Memory B cell (primary cell): ENCODE results near the gene NABP1.
A peak's percentile ranks its signal among the peaks of the same experiment; 100 is the strongest.

Experiments used
- ATAC-seq: fragments of 150-1000 bp; cut with Tn5 transposase; 2 replicates; pipeline ENCODE4 v1.10.0; 2021; ENCODE audit warnings: low read depth, mild to moderate bottlenecking, moderate library complexity
- DNase-seq, 2 donors: peaks; one replicate each; pipeline ENCODE4 v3.0.0; 2022; ENCODE audit warnings: low spot score in 2 of 2
- H3K27ac Mint-ChIP-seq: one replicate; pipeline ENCODE4 v1.8.0; 2022; ENCODE audit warnings: mild to moderate bottlenecking, moderate library complexity, mixed read lengths
- H3K27me3 Mint-ChIP-seq: one replicate; pipeline ENCODE4 v1.8.0; 2022; ENCODE audit warnings: mixed read lengths
- H3K36me3 Mint-ChIP-seq: one replicate; pipeline ENCODE4 v1.8.0; 2022; ENCODE audit warnings: mild to moderate bottlenecking, mixed read lengths
- H3K4me1 Mint-ChIP-seq: one replicate; pipeline ENCODE4 v1.8.0; 2022; ENCODE audit warnings: mixed read lengths
- H3K4me3 Mint-ChIP-seq: one replicate; pipeline ENCODE4 v1.8.0; 2022; ENCODE audit warnings: mild to moderate bottlenecking, moderate library complexity, mixed read lengths
- H3K9me3 Mint-ChIP-seq: one replicate; pipeline ENCODE4 v1.8.0; 2022; ENCODE audit warnings: mixed read lengths

NABP1 gene

DNA sequence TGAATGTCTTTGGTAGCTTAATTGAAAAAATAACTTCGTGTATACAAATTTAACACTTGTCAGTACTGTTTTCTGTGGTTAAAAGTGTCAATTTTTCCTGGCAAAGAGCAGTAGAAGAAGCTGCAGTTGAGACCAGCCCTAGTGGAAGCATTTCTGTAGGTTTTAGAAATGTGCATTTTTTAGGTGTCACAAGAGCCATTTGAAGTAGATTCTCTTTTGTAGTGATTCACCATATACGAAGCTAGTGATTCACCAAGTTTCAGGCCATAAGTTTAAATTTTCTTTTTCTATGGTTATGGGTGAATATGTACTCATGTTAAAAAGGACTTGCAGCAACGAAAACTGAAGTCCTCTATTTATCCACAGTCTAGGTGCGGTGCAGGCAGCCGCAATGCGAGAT lies 4.2 kb downstream of the NABP1 start:
- no peak for ATAC-seq
- H3K4me3 Mint-ChIP-seq, result no peak overlapping the region

DNA sequence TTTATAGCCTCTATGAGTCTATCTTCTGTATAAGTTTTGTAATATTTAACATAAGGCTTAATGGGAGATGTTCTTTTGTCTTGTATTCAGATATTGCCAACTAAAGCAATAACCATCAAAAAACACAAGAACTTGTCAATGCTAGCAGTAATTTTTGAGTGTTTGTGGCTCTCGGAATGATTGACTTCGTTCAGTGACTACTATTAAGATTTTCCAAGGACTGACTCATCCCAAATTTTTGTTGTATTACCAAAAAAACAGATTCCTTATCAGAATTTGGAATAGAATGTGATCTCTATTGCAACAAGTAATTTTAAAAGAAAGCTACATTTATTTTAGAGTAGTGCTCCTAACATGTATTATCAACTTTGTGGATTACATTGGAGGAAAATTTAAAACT lies 8.1 kb downstream of the NABP1 start:
- Mint-ChIP-seq H3K4me3 (no peak overlapping the region), H3K4me1 (peaks cover 17% of the 10 kb centered on the region), H3K27me3 (no peaks in the 10 kb centered on the region), H3K36me3 (peaks cover 19% of the 10 kb centered on the region), H3K9me3 (no peaks in the 10 kb centered on the region), H3K27ac (peak overlapping the region; percentile 70)
- ATAC-seq (no peak), DNase-seq (no peak)

More for the DNA sequence above, 4.2 kb downstream of the NABP1 start:
- no peak for DNase-seq
- Mint-ChIP-seq H3K9me3 (no peaks in the 10 kb centered on the region), H3K36me3 (peaks cover 14% of the 10 kb centered on the region), H3K27me3 (no peaks in the 10 kb centered on the region), H3K27ac (no peak overlapping the region), H3K4me1 (peaks cover 20% of the 10 kb centered on the region)

DNA sequence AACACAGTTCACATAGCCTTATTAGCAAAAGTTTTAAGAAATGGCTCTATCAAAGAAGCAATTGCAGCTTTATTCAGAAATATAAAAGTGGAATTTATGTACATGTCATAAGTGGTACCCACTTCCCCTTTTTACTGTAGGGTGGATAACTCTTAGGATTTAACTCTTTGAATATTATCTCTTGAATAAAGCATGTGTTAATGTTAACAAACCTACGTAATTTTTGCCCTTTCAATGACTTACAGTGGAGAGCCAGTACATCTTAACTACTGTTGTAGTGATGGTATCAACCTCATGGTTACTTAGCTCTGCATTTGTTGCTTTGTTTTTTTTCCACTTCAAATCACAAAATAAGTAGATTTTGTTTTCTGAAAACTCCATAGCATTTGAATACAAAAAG lies 8.8 kb downstream of the NABP1 start:
- Mint-ChIP-seq H3K27me3 (no peaks in the 10 kb centered on the region), H3K4me1 (peaks cover 20% of the 10 kb centered on the region), H3K4me3 (no peak overlapping the region), H3K36me3 (peaks cover 18% of the 10 kb centered on the region), H3K9me3 (no peaks in the 10 kb centered on the region), H3K27ac (peak overlapping the region; percentile 70)
- no peak for DNase-seq
- peak; percentile 77 for ATAC-seq

DNA sequence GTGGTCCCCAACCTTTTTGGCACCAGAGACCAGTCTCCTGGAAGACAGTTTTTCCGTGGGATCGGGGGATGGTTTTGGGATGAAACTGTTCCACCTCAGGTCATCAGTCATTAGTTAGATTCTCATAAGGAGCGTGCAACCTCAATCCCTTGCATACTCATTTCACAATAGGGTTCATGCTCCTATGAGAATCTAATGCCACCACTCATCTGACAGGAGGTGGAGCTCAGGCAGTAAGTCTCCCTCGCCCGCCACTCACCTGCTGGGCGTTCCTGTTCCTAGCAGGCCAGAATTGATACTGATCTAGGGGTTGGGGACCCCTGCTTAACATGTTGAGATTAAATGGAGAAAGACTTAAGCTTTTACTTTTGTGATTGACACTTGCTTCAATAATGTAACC lies 9.9 kb downstream of the NABP1 start:
- H3K4me1 Mint-ChIP-seq, result peaks cover 14% of the 10 kb centered on the region
- H3K36me3 Mint-ChIP-seq, result peaks cover 11% of the 10 kb centered on the region
- H3K4me3 Mint-ChIP-seq, result no peak overlapping the region
- peak overlapping the region; percentile 70 for H3K27ac Mint-ChIP-seq
- no peaks in the 10 kb centered on the region for H3K9me3 Mint-ChIP-seq
- H3K27me3 Mint-ChIP-seq, result no peaks in the 10 kb centered on the region
- ATAC-seq (no peak), DNase-seq (no peak)

DNA sequence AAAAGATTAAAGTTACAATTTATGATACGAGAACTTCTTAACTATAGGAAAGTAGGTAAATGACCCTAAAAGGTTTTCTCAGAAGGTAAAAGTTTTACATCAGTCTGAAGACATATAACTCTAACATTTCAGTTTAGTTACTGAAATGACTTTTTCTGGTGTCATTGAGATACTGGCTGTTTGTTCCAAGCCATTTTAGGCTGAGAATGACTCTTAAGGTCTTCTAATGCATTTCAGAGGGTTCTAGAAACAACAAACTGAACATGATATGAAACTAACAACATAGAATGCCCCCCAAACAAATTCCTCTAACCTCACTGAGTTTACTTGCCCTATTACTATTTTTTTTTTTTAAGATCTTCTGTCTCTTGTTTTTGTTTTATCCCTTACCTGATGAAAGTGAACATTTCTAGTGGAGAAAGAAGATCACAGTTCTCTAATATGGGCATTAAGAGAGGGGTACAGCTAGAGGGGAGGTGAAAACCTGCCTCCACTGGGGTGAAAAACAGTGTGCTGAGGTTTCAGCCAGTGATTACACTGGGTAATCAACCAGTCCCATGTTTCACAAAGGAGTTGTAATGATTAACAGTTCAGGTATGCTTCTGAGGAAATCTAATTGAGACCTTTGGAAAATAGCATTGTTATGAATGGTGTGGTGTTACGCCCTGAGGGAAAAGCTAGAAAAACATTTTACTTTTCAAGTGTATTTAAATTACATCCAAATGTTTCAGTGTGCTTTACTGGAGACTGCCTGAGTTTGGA lies 11.2 kb downstream of the NABP1 start:
- no peaks in the 10 kb centered on the region for H3K27me3 Mint-ChIP-seq
- no peak for ATAC-seq
- H3K4me1 Mint-ChIP-seq, result peaks cover 14% of the 10 kb centered on the region
- no peak overlapping the region for H3K4me3 Mint-ChIP-seq
- no peaks in the 10 kb centered on the region for H3K9me3 Mint-ChIP-seq
- H3K27ac Mint-ChIP-seq, result peak overlapping the region; percentile 70
- no peak for DNase-seq
- peaks cover 8% of the 10 kb centered on the region for H3K36me3 Mint-ChIP-seq

DNA sequence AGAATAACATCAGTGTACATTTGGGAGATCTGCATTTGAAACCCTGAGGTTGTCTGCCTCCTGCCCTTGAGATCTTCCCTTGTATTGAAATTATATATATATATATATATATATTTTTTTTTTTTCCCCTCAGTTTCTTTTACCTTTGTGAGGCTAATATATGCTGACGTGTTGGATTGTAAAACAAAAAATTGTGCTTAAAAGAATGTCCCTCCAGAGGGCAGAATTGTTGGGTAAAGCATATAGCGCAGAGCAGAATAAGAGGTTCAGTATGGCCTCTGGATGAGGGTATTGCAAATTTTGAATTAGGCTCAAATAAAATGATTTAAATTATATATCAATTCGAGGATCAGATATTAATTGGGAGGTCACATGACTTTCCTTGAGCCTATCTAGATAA lies 12.4 kb downstream of the NABP1 start:
- DNase-seq (no peak), ATAC-seq (no peak)
- H3K27me3 Mint-ChIP-seq, result no peaks in the 10 kb centered on the region
- H3K9me3 Mint-ChIP-seq, result no peaks in the 10 kb centered on the region
- H3K4me3 Mint-ChIP-seq, result no peak overlapping the region
- peaks cover 6% of the 10 kb centered on the region for H3K36me3 Mint-ChIP-seq
- peaks cover 14% of the 10 kb centered on the region for H3K4me1 Mint-ChIP-seq
- peak overlapping the region; percentile 86 for H3K27ac Mint-ChIP-seq

DNA sequence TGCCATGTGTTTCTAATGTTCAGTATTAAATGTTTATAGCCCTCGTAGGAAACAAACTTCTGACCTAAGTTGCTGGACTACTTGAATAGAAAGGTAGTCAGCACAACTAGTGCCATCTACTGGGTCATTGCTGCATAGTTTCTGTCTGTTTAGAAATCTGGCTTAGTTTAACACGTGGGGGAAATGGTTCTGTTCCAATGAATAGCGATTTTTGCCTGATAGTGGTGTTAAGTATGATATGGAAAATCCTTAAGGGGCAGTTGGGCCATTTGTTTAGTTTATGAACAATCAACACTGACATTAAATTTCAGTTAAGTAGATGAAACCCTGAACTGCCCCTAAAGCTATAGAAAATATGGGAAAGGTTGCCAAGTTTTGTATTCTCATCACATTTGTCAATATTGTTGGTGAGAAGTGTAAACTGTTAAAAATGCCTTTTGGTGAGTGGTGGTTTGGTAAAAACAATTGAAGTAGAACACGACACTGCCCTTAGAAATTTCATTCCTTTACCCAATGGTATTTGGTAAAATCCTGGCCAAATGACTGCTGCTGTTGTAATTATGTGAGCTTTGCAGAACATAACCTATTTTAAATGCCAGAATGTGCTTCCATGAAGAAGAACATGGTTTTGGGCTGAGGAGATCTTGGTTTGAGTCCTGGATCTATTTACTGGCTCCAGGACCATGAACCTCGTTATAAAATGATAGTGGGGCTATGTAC lies 13.2 kb downstream of the NABP1 start:
- Mint-ChIP-seq H3K27me3 (no peaks in the 10 kb centered on the region), H3K4me1 (peaks cover 14% of the 10 kb centered on the region), H3K4me3 (no peak overlapping the region), H3K27ac (peak overlapping the region; percentile 86), H3K9me3 (no peaks in the 10 kb centered on the region), H3K36me3 (peaks cover 7% of the 10 kb centered on the region)
- peak; percentile 51 to 57 for DNase-seq
- ATAC-seq, result peak; percentile 84

DNA sequence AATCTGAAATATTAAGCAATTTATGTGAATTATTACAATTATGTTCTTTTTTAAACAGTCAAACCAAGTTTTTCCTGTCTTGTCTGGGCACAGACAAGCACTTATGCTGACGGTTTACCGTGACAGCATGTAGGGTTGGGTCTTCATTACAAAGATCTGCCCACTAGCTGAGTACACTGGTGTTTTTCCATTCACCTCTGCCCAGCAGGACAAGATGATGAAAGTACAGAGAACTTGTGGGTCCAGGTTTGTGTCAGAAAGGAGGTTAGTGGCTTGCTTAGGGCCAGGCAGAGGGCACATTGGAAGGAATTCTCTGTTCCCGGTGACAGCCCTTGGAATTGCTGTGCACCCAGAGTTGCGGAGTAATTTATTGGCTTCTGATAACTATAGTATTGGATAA lies 14.0 kb downstream of the NABP1 start:
- no peaks in the 10 kb centered on the region for H3K9me3 Mint-ChIP-seq
- H3K4me3 Mint-ChIP-seq, result no peak overlapping the region
- peaks cover 10% of the 10 kb centered on the region for H3K4me1 Mint-ChIP-seq
- peaks cover 8% of the 10 kb centered on the region for H3K36me3 Mint-ChIP-seq
- DNase-seq (no peak), ATAC-seq (no peak)
- H3K27ac Mint-ChIP-seq, result peak overlapping the region; percentile 41
- no peaks in the 10 kb centered on the region for H3K27me3 Mint-ChIP-seq

DNA sequence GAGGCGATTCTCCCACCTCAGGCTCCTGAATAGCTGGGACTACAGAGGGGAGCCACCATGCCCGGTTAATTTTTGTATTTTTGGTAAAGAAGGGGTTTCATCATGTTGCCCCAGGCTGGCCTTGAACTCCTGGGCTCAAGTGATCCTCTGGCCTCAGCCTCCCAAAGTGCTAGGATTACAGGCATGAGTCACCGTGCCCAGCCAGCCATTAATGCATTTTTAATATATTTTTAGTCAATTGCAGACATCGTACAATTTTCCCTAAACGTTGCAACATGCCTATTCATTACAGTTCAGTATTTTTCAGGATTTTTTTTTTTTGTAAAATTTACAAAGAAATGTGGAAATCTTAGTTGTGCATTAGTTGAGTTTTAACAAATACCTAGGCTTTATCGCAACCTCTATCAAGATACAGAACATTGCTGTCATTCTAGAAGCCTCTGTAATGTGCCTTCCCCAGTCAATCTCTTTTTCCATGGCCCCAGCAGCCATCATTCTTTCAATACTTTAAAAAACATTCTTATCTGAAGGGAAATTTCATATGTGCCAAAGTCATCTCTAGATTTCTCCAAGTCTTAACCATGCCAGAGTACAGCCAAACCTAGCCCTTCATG lies 14.7 kb downstream of the NABP1 start:
- Mint-ChIP-seq H3K4me1 (peaks cover 10% of the 10 kb centered on the region), H3K27me3 (no peaks in the 10 kb centered on the region), H3K36me3 (peaks cover 9% of the 10 kb centered on the region), H3K4me3 (no peak overlapping the region), H3K27ac (no peak overlapping the region), H3K9me3 (no peaks in the 10 kb centered on the region)
- no peak for DNase-seq
- no peak for ATAC-seq

DNA sequence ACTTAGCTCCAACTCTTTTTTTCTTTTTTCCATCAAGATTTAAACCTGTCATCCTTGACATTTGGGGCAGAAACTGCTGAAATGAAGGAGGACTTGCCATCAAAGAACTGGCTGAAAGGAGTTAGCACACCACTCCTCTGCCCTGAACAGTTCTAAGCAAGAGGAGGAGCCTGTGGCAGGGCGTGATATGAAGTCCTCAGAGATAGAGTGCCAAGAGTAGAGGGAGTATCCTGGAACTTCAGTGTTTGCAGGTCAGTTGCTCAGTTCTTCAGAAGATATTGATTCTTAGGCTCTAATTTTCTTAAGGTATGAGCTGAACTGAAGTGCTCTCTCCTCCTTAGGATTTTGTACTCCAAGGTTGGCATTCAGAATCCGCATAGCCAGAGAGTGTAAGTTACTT lies 15.2 kb downstream of the NABP1 start:
- DNase-seq (no peak), ATAC-seq (no peak)
- peaks cover 7% of the 10 kb centered on the region for H3K36me3 Mint-ChIP-seq
- H3K9me3 Mint-ChIP-seq, result no peaks in the 10 kb centered on the region
- H3K4me3 Mint-ChIP-seq, result no peak overlapping the region
- H3K4me1 Mint-ChIP-seq, result peaks cover 10% of the 10 kb centered on the region
- no peaks in the 10 kb centered on the region for H3K27me3 Mint-ChIP-seq
- H3K27ac Mint-ChIP-seq, result no peak overlapping the region

DNA sequence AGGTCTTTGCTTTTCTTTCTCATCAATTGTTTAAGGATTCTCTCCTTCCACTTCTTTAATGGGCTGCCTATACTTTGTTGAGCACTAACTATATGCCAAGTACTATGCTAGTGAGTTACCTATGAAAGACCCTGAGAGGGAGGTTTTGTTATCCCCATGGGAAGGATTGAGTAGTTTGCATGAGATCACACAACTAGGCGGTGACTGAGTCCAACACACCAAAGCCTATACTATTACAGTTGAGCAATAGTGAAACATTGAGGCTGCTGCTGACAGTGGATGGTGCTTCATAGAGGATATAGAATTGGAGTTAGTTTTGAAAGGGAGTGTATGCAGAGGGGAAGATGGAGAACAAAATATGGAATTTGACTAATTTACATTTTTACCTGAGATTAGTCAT lies 15.8 kb downstream of the NABP1 start:
- Mint-ChIP-seq H3K9me3 (no peaks in the 10 kb centered on the region), H3K36me3 (peaks cover 4% of the 10 kb centered on the region), H3K27ac (no peak overlapping the region), H3K27me3 (no peaks in the 10 kb centered on the region), H3K4me3 (no peak overlapping the region), H3K4me1 (peaks cover 10% of the 10 kb centered on the region)
- ATAC-seq, result no peak
- DNase-seq, result no peak

DNA sequence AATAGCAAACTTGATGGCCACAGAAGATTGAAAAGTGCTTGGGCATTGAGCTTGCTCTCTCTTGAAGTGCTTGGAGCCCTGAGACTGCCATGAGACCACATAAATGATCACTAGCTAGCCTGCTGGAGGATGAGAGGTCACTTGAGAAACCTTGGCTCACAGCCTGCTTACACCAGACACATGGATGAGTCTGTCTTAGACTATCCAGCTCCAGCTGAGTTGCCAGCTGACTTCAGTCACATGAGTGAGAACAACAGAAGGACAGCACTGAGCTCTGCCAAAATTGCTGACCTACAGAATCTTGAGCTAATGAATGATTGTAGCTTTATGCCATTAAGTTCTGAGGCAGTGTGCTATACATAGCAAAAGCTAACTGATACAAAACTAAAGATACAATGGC lies 18.1 kb downstream of the NABP1 start:
- peaks cover 6% of the 10 kb centered on the region for H3K4me1 Mint-ChIP-seq
- peaks cover 4% of the 10 kb centered on the region for H3K36me3 Mint-ChIP-seq
- no peak for ATAC-seq
- no peaks in the 10 kb centered on the region for H3K27me3 Mint-ChIP-seq
- no peaks in the 10 kb centered on the region for H3K9me3 Mint-ChIP-seq
- no peak overlapping the region for H3K27ac Mint-ChIP-seq
- H3K4me3 Mint-ChIP-seq, result no peak overlapping the region
- no peak for DNase-seq

DNA sequence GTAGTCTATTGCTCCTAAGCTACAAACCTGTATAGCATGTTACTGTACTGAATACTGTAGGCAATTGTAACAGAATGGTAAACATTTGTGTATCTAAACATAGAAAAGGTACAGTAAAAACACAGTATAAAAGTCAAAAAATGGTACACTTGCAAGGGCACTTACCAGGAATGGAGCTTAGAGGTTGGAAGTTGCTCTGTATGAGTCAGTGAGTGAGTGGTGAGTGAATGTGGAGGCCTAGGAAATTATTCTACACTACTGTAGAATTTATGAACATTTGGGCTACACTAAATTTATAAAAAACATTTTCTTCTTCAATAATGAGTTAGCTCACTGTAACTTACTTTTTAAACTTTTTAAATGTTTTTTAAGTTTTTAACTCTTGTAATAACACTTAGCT lies 19.0 kb downstream of the NABP1 start:
- no peaks in the 10 kb centered on the region for H3K27me3 Mint-ChIP-seq
- no peak overlapping the region for H3K4me3 Mint-ChIP-seq
- peaks cover 2% of the 10 kb centered on the region for H3K4me1 Mint-ChIP-seq
- no peak overlapping the region for H3K27ac Mint-ChIP-seq
- no peak for DNase-seq
- no peaks in the 10 kb centered on the region for H3K9me3 Mint-ChIP-seq
- ATAC-seq, result no peak
- H3K36me3 Mint-ChIP-seq, result peaks cover 10% of the 10 kb centered on the region

DNA sequence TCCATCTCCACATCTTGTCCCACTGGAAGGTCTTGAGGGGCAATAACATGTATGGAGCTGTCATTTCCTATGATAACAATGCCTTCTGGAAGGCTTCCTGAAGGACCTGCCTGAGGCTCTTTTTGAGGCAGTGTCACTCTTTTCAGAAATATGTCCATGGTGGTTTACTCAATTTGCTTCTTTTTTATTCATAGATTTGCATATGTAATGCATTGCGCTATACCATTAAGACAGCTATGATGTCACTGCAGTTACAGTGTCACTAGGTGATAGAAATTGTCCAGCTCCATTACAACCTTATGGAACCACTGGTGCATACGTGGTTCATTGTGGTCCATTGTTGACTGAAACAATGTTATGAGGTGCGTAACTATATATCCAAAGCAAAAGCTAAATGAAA lies 19.9 kb downstream of the NABP1 start:
- ATAC-seq, result no peak
- no peak for DNase-seq
- Mint-ChIP-seq H3K27ac (no peak overlapping the region), H3K9me3 (no peaks in the 10 kb centered on the region), H3K4me1 (peaks cover 2% of the 10 kb centered on the region), H3K4me3 (no peak overlapping the region), H3K27me3 (no peaks in the 10 kb centered on the region), H3K36me3 (peaks cover 10% of the 10 kb centered on the region)
